Fibroblast of the conjunctiva (primary cell): Measurements from ENCODE around the gene IRAK2.
"Not testable (repeated sequence)": the region's sequence is repeated elsewhere in the genome, so short reads cannot be mapped to it uniquely, and the experiment has no call there.

Source experiments
- DNase-seq: peaks from one replicate; pipeline ENCODE4 v3.0.0-alpha.2; 2010; ENCODE audit warnings: low read depth

IRAK2 gene

GRCh38 chr3:10160925-10161324 is 3.8 kb upstream of the IRAK2 start:
- no peak for DNase-seq

GRCh38 chr3:10162185-10162584 is 2.5 kb upstream of the IRAK2 start:
- no peak for DNase-seq

DNA sequence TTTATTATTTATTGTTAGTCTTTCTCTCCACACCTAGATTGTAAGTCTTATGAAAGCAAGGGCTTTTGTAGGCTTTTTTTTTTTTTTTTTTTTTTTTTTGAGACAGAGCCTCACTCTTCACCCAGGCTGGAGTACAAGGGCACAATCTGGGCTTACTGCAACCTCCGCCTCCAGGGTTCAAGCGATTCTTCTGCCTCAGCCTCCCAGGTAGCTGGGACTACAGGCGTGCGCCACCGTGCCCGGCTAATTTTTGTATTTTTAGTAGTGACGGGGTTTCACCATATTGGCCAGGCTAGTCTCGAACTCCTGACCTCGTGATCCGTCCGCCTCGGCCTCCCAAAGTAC is 546 bp upstream of the IRAK2 start:
- not testable (repeated sequence) for DNase-seq

DNA sequence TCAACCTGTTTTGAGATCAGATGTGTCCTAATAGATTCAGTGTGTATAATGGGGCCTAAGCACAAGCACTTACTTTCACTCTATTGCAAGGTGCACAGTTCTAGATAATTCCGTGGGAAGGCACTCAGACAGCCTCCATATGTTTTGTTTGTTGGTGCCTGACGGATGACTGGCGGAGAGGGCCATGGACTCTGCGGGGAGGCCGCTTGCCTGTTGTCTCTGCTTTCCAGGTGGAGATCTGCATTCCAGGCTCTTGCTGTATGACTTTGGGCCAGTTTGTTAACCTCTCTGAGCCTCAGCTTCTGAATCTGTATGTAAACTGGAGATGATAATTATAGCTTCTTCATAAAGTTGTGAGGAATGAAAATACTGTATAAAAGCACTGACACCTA is 1.5 kb downstream of the IRAK2 start:
- no peak for DNase-seq

DNA sequence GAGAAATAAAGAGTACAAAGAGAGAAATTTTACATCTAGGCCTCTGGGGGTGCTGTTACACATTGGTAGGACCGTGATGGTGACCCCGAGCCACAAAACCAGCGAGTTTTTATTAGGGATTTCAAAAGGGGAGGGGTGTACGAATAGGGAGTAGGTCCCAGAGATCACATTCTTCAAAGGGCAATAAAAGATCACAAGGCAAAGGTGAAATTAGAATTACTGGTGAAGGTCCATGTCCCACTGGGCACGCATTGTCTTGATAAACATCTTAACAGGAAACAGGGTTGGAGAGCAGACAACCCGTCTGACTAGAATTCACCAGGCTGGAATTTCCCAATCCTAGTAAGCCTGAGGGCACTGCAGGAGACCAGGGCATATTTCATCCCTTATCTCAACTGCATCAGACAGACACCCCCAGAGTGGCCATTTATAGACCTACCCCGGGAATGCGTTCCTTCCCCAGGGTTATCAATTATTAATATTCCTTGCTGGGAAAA is 4.3 kb downstream of the IRAK2 start:
- no peak for DNase-seq

- DNase-seq: no peak
These were observed 6.3 kb downstream of the IRAK2 start for GRCh38 chr3:10170915-10171478.

- no peak for DNase-seq
These were observed 8.6 kb downstream of the IRAK2 start for GRCh38 chr3:10173095-10173925.

DNA sequence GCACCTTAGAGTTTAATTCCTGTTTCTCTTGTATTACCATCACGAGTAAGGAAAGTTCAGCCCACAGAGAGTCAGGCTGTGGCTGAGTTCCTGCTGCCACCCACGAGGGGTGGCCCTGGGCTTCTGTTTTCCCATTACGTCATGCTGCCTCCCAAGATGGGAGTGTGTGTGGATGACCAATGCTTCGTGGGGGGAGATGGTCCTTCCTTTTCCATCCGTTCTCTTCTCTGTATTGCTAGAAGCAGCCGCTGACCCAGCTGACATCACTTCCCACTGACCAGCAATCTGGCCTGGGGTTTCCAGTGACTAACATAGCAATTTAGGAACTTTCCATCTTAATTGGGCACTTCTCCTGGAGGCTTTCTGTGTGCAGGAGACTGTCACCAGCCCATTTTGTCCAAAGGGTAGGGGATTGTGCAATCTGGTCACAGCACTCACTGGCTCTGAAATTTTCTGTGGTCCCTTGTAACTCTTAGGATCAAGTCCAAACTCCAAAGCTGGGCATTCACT is 9.3 kb downstream of the IRAK2 start:
- no peak for DNase-seq

DNA sequence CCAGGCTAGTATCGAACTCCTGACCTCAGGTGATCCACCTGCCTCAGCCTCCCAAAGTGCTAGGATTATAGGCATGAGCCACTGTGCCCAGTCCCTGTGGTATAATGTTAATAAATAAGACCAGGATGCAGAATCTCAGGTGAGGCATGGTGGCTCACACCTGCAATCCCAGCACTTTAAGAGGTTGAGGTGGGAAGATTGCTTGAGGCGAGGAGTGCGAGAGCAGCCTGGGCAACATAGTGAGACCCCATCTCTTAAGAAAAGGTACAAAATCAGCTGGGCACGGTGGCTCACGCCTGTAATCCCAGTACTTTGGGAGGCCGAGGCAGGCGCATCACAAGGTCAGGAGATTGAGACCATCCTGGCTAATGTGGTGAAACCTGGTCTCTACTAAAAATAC is 10.6 kb downstream of the IRAK2 start:
- DNase-seq: not testable (repeated sequence)

GRCh38 chr3:10176150-10176549 is 11.4 kb downstream of the IRAK2 start:
- DNase-seq: not testable (repeated sequence)

- no peak for DNase-seq
These were observed 13.0 kb downstream of the IRAK2 start for GRCh38 chr3:10177737-10178136.

GRCh38 chr3:10178892-10179291 is 14.2 kb downstream of the IRAK2 start:
- DNase-seq: no peak

- no peak for DNase-seq
These were observed 15.6 kb downstream of the IRAK2 start for GRCh38 chr3:10180289-10180688.

GRCh38 chr3:10180738-10181295 is 16.1 kb downstream of the IRAK2 start:
- no peak for DNase-seq

GRCh38 chr3:10182950-10183349 is 18.2 kb downstream of the IRAK2 start:
- no peak for DNase-seq

DNA sequence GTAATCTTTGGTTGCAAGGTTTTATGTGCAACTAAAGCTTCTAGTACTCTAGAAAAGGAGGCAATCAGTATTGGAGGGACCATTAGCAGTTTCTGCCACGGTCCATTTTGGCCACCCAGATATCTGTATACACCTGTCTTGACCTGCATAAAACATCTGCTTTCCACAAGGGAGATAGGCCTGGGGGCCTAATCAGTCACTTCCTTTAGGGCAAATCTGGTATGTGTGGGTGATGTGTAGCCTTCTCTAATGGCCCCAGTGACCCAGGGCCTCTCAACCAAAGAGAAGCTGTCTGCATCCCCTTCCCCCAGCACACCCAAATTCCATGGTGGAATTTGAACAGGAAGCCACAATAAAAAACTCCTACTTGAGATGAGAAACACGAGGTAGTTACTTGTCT is 19.5 kb downstream of the IRAK2 start:
- no peak for DNase-seq

DNA sequence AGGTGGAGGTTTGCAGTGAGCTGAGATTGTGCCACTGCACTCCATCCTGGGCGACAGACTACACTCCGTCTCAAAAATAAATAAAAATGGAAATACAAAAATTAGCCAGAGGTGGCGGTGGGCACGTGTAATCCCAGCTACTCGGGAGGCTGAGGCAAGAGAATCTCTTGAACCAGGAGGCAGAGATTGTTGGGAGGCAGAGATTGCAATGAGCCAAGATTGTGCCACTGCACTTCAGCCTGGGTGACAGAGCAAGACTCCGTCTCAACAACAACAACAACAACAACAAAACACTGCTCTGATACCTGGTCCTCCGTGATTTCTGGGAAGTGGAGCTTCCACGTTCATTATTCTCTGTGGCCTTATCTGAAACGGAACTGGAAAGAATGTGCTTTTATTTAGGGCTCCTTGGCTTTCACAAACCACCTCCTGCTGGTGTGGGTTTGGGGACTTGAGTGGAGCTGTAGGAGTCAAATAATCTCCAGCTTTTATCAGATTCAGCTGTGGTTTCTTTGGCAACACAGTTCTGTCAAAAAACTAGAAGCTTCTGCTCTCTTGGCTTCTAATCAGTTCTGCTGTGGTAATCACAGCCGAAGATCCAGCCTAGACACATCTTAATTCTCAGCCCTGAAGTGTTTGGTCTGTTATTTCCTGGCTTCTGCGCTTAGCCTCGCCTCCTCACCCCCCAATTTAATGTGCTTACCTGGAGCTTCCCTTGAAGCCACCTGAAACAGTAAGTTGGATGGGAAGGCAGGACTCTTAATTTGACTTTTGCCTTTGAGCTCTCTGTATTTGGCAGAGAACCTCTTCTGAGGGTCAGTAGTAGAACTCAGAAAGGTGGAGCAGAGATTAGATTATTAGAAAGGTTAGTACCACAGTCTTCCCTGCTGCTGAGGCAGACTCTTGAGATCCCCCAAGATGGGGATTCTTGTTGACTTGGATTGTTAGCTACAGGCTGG is 21.4 kb downstream of the IRAK2 start:
- DNase-seq: no peak

- no peak for DNase-seq
These were observed 22.7 kb downstream of the IRAK2 start for GRCh38 chr3:10187290-10187876.

DNA sequence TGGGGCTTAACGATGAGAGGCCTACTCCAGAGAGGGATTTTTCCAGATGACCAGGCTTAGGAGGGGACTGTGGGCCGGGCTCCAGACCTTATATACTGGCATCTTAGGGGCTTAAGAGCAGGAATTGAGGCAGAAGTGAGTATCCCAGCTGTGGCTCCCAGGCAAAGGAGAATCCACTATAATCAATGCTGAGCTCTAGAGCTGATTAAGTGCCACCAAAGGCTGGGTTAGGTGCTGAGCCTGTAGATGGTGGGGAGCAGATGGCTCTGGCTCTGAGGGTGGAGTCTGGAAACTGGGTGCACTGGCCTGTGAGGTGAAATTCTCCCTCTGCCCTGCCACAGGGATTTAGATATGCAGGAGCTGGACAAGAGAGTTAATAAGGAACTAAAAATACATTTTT is 23.2 kb downstream of the IRAK2 start:
- no peak for DNase-seq

DNA sequence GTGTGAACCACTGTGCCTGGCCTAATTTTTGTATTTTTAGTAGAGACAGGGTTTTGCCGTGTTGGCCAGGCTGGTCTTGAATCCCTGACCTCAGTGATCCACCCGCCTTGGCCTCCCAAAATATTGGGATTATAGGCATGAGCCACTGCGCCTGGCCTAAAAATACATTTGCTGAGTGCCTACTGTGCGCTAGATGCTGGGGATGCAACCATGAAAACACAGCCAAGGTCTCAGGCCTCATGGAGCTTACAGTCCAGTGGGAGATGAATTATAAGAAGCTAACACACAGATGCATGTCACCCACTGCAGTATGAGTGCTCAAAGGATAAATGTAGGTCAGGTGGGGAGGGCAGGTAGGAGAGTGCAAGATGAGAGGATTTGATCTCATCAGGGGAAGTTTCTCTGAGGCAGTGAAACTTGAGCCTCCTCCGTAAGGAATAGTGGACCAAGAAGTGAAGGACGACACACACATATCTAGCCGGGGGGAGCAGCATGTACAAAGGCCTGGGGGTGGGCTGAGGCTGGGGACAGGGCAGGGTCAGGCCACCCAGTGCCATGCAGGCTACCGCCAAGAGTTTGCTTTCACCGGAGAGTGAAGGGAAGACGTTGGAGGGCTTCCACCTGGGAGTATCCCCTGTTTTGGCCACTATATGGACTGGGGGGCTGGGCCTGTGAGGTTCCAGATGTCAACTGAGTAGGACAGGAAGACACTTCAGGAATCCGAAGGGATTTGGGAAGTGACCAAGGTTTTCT is 24.3 kb downstream of the IRAK2 start:
- DNase-seq: no peak
